SK-N-MC (cell line): ENCODE data around the gene DNAJC10.

Source experiments
- EZH2 ChIP-seq: fragments of 200-600 bp; sonication (generic); IDR thresholded peaks from one replicate; pipeline ENCODE4 v1.6.1; 2017; ENCODE audit warnings: antibody characterized with exemption
- POLR2AphosphoS5 ChIP-seq: IDR thresholded peaks from 2 replicates; pipeline ENCODE4 v1.6.1; 2012; ENCODE audit warnings: mild to moderate bottlenecking, low read depth, low read length, borderline replicate concordance

DNA sequence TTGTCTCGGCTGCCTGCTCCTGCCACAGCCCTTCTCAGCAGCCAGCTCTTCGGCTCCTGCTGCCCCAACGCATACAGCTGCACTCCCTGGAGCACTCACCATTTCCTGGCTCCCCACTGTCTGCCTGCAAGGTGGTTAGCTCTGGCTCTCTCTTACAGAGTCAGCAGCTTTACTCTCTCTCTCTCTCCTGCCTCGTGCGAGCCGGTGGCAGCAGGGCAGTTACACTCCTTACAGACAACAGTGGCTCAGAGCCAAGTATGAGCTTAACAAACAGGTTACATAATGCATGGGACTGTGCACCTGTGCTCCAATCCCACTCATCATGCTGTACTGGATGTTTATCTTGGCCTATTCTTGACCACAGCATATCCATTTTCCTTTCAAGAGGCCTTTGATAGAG lies 47.4 kb upstream of the DNAJC10 start:
- TF ChIP-seq EZH2 (no peak), POLR2AphosphoS5 (peak; percentile 45)
